MCF 10A (cell line): ENCODE results near the gene POGZ. TPM values are rescaled to one million over a fixed set of nuclear protein-coding genes. Genes with fewer than 3 reads are reported as not detected.

ENCODE experiments used
- BruUV-seq: library from RNA; stranded (reverse); fragments of 400-500 nt; replicated peaks from 2 replicates; lab custom pipeline; 2021; lab: Mats Ljungman, UMichigan
- CTCF ChIA-PET: fragments of 300-600 bp; sonication (Branson Sonifier 250); formaldehyde crosslinking; extraction: SDS; loops from one replicate; lab custom pipeline; 2021; ENCODE audit warnings: antibody characterized with exemption, inconsistent platforms; lab: Yijun Ruan, JAX
- POLR2A ChIA-PET: fragments of 300-600, 350-650 bp; sonication (Branson Sonifier 250); formaldehyde crosslinking; extraction: SDS; loops from one replicate; lab custom pipeline; 2020; ENCODE audit warnings: antibody characterized with exemption, inconsistent platforms; lab: Yijun Ruan, JAX
- DNase-seq: peaks from one replicate; pipeline ENCODE4 v3.0.0-alpha.2; 2018; ENCODE audit not compliant: unreplicated experiment
- H3K27ac Mint-ChIP-seq: one replicate; pipeline ENCODE4 v1.8.0; 2022; ENCODE audit warnings: mild to moderate bottlenecking, low read depth, mixed read lengths; ENCODE audit not compliant: unreplicated experiment
- H3K27me3 Mint-ChIP-seq: one replicate; pipeline ENCODE4 v1.8.0; 2022; ENCODE audit warnings: mixed read lengths; ENCODE audit not compliant: insufficient read depth, unreplicated experiment
- H3K36me3 Mint-ChIP-seq: one replicate; pipeline ENCODE4 v1.8.0; 2022; ENCODE audit warnings: mild to moderate bottlenecking, moderate library complexity, mixed read lengths; ENCODE audit not compliant: insufficient read depth, unreplicated experiment
- H3K4me1 Mint-ChIP-seq: one replicate; pipeline ENCODE4 v1.8.0; 2022; ENCODE audit warnings: mixed read lengths; ENCODE audit not compliant: insufficient read depth, unreplicated experiment
- H3K4me3 Mint-ChIP-seq: one replicate; pipeline ENCODE4 v1.8.0; 2022; ENCODE audit warnings: mild to moderate bottlenecking, moderate library complexity, mixed read lengths; ENCODE audit not compliant: unreplicated experiment
- H3K9me3 Mint-ChIP-seq: one replicate; pipeline ENCODE4 v1.8.0; 2022; ENCODE audit warnings: mixed read lengths; ENCODE audit not compliant: unreplicated experiment
- intact Hi-C: fragments of 100-400 bp; cut with micrococcal nuclease; formaldehyde crosslinking; loops from 2 replicates; pipeline ENCODE4 v1.14.1; 2022
- total RNA-seq: library from RNA; stranded (reverse); gene quantifications from 2 replicates; pipeline ENCODE4 v1.2.3, GENCODE V29; 2022
- TF ChIP-seq, protein P1 (sequence below): fragments of 200-600 bp; IDR thresholded peaks from one replicate; pipeline ENCODE4 v1.8.0; 2022; ENCODE audit warnings: antibody characterized with exemption, mild to moderate bottlenecking; ENCODE audit not compliant: unreplicated experiment

POGZ gene
- total RNA-seq, 1 experiment from 2014 or later = 92.2 TPM

DNA sequence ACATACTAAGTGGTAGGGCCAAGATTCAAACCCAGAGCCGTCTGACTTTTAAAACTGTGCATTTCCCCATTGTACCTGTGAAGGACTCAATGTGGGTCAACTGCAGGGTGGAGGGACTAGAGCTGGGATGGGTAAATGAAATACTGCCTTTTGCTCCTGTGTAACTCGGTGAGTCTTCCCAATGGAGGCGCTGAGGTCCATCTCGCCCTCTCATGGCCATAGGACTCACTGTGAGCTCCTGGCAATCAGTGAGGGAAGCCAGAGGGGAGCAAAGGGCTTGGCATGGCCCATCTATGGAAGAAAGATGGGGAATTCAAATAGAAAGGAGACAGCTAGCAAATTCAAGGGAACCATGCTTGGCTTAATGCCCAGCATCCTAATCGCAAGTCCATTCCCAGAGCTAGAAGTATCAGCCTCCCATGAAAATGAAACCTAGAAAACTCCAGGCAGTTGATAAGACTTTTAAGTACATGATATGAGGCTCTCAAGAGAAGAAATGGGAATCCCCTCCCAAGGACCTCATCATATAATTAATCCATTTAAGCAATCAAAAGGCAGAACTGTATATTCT is 26.5 kb upstream of the POGZ start:
- no peak overlapping the region for H3K27ac Mint-ChIP-seq
- intact Hi-C loops = no loop called here
- H3K36me3 Mint-ChIP-seq = no peaks in the 10 kb centered on the region
- H3K4me1 Mint-ChIP-seq = peaks cover 6% of the 10 kb centered on the region
- ChIA-PET POLR2A (no interaction called here), CTCF (interaction anchor here (0.6 to 1.8 kb wide), 4 partner anchors 7 to 262 kb away, joined by 3 to 6 read pairs (median 4); no protein-coding TSS in a partner anchor)
- no peak overlapping the region for H3K4me3 Mint-ChIP-seq
- no peaks in the 10 kb centered on the region for H3K27me3 Mint-ChIP-seq
- no peak for DNase-seq
- TF ChIP-seq, protein P1, sequence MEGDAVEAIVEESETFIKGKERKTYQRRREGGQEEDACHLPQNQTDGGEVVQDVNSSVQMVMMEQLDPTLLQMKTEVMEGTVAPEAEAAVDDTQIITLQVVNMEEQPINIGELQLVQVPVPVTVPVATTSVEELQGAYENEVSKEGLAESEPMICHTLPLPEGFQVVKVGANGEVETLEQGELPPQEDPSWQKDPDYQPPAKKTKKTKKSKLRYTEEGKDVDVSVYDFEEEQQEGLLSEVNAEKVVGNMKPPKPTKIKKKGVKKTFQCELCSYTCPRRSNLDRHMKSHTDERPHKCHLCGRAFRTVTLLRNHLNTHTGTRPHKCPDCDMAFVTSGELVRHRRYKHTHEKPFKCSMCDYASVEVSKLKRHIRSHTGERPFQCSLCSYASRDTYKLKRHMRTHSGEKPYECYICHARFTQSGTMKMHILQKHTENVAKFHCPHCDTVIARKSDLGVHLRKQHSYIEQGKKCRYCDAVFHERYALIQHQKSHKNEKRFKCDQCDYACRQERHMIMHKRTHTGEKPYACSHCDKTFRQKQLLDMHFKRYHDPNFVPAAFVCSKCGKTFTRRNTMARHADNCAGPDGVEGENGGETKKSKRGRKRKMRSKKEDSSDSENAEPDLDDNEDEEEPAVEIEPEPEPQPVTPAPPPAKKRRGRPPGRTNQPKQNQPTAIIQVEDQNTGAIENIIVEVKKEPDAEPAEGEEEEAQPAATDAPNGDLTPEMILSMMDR = no peak
- no TSS peak for BruUV-seq
- peaks cover 2% of the 10 kb centered on the region for H3K9me3 Mint-ChIP-seq

DNA sequence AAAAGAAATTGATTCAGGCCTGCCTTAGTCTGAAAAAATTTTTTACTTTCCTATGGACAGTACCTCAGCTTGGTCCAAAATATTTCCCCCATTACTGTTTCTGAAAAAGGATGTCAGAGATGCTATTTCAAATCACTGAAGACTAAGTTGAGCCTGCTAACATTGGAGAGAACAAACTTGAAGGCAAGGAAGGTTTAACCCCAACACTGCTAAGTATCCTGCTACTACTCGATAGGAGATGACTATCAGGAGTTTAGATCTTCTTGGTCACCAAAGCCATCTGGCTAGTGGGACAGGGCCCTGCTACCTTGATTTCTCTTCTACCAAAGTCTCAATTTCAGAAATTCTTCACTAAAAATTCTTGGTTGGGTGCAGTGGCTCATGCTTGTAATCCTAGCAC is 22.7 kb upstream of the POGZ start:
- BruUV-seq = no TSS peak
- Mint-ChIP-seq H3K4me1 (peaks cover 6% of the 10 kb centered on the region), H3K4me3 (no peak overlapping the region), H3K36me3 (no peaks in the 10 kb centered on the region), H3K27me3 (no peaks in the 10 kb centered on the region), H3K9me3 (peaks cover 7% of the 10 kb centered on the region), H3K27ac (no peak overlapping the region)
- ChIA-PET POLR2A (interaction anchor here (0.6 kb wide), 1 partner anchor 24 kb away, joined by 3 read pairs; no protein-coding TSS in a partner anchor), CTCF (interaction anchor here (0.6 to 0.9 kb wide), 2 partner anchors 19 to 454 kb away, joined by 3 read pairs; no protein-coding TSS in a partner anchor)
- TF ChIP-seq, protein P1 = no peak
- intact Hi-C loops = no loop called here
- no peak for DNase-seq

DNA sequence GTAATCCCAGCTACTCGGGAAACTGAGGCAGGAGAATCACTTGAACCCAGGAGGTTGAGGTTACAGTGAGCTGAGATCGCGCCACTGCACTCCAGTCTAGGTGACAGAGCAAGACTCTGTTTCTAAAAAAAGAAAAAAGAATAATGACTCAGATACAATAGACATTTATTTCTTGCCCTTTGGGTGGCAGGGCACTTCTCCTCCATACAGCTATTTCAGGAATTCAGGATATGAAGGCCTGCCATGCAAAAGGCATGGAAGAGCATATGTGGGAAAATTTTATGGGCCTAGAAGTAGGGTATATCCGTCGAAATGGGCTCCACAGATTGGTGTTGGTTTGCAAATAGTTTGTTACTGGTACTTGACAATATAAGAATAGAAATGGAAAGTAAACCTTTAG is 20.2 kb upstream of the POGZ start:
- TF ChIP-seq, protein P1 = no peak
- Mint-ChIP-seq H3K9me3 (peaks cover 7% of the 10 kb centered on the region), H3K4me3 (no peak overlapping the region), H3K36me3 (no peaks in the 10 kb centered on the region), H3K4me1 (no peaks in the 10 kb centered on the region), H3K27me3 (no peaks in the 10 kb centered on the region), H3K27ac (no peak overlapping the region)
- intact Hi-C loops = no loop called here
- CTCF ChIA-PET = interaction anchor here (0.6 kb wide), 3 partner anchors 100 to 437 kb away, joined by 3 to 4 read pairs (median 4); no protein-coding TSS in a partner anchor
- POLR2A ChIA-PET = interaction anchor here (1.0 to 2.1 kb wide), 2 partner anchors 16 to 20 kb away, joined by 3 to 9 read pairs; partner anchors contain the start of gene POGZ
- no TSS peak for BruUV-seq
- no peak for DNase-seq

DNA sequence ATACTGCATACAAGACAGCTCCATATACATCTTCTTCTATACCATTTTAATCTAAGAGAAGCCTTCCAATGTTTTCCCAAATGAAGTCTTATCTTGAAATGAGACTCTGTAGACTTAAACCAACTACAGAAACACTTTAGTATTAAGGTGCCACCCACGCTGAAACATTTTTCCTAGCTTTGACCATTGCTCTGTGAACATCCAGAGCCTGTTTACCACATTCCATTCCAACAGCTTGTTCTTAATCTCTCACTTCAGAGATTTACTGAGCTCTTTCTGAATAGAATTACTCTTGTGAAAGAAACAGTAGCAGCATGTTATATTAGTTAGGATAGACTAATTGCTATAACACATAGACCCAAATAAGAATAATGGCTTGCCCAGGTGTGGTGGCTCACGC is 19.6 kb upstream of the POGZ start:
- Mint-ChIP-seq H3K4me3 (no peak overlapping the region), H3K27me3 (no peaks in the 10 kb centered on the region), H3K4me1 (no peaks in the 10 kb centered on the region), H3K27ac (no peak overlapping the region), H3K36me3 (no peaks in the 10 kb centered on the region), H3K9me3 (peaks cover 7% of the 10 kb centered on the region)
- ChIA-PET POLR2A (interaction anchor here (0.7 to 2.1 kb wide), 3 partner anchors 10 to 19 kb away, joined by 3 to 9 read pairs (median 3); partner anchors contain the start of gene POGZ), CTCF (interaction anchor here (0.6 to 1.2 kb wide), 3 partner anchors 34 to 436 kb away, joined by 3 to 4 read pairs (median 3); no protein-coding TSS in a partner anchor)
- intact Hi-C loops = no loop called here
- DNase-seq = no peak
- TF ChIP-seq, protein P1 = no peak
- BruUV-seq = no TSS peak
